Measurements from ENCODE around the gene TTC27. TPM values are rescaled to one million over a fixed set of nuclear protein-coding genes. Genes with fewer than 3 reads are reported as not detected.

Gene TTC27
- total and polyA plus RNA-seq, 2 of the 13 experiments (the other 11 are each of a cell fraction or from before 2014, with no cell fraction given) = 26.7 to 44.7 TPM

GRCh38 chr2:32627814-32628579 lies at the start of gene TTC27 (continued):
- no peak for TF ChIP-seq SKIL (CRISPR knock-in tag; IDR thresholded peaks at IDR 0.05; ENCODE audit: borderline replicate concordance)
- TF ChIP-seq NFE2 (CRISPR knock-in tag; IDR thresholded peaks at IDR 0.05) = no peak
- TF ChIP-seq KLF15 (CRISPR knock-in tag; IDR thresholded peaks at IDR 0.05; ENCODE audit: borderline replicate concordance) = no peak
- TF ChIP-seq STAT6 (CRISPR knock-in tag; IDR thresholded peaks at IDR 0.05; ENCODE audit: borderline replicate concordance) = peak; percentile 84; the same call in 1 of the 2 replicates
- TF ChIP-seq ZBTB10 (CRISPR knock-in tag; IDR thresholded peaks at IDR 0.05; ENCODE audit: borderline replicate concordance) = no peak
- TF ChIP-seq ZNF256 (CRISPR knock-in tag; conservative IDR thresholded peaks at IDR 0.05) = peak; percentile 20; the same call in 1 of the 2 replicates
- 0 out of 2 replicates have a peak, but pooled peaks have one; percentile 7 for TF ChIP-seq ZNF878 (CRISPR knock-in tag; IDR thresholded peaks at IDR 0.05)
- TF ChIP-seq ZEB1 (IDR thresholded peaks at IDR 0.05; ENCODE audit: insufficient replicate concordance, low read depth) = peak; percentile 83
- peak; percentile 59; the same call in 1 of the 2 replicates for TF ChIP-seq ZNF598 (CRISPR knock-in tag; IDR thresholded peaks at IDR 0.05; ENCODE audit: borderline replicate concordance)
- no peak for TF ChIP-seq ZSCAN30 (CRISPR knock-in tag; IDR thresholded peaks at IDR 0.05)
- TF ChIP-seq RBFOX2 (IDR thresholded peaks at IDR 0.05; ENCODE audit: low read depth, low read length) = peak; percentile 78
- peak; percentile 95 for TF ChIP-seq ZFX (CRISPR knock-in tag; IDR thresholded peaks at IDR 0.05; ENCODE audit: low read depth)
- peak; percentile 53; the same call in 1 of the 2 replicates for TF ChIP-seq PAXIP1 (CRISPR knock-in tag; conservative IDR thresholded peaks at IDR 0.05)

All from HepG2 (cell line).